Measurements from ENCODE around the gene FNDC11. TPM values are rescaled to one million over a fixed set of nuclear protein-coding genes. Genes with fewer than 3 reads are reported as not detected.

FNDC11 gene
- total and polyA plus RNA-seq, 2 of the 13 experiments (the other 11 are each of a cell fraction or from before 2014, with no cell fraction given), result 0.07 TPM; not detected in 1

DNA sequence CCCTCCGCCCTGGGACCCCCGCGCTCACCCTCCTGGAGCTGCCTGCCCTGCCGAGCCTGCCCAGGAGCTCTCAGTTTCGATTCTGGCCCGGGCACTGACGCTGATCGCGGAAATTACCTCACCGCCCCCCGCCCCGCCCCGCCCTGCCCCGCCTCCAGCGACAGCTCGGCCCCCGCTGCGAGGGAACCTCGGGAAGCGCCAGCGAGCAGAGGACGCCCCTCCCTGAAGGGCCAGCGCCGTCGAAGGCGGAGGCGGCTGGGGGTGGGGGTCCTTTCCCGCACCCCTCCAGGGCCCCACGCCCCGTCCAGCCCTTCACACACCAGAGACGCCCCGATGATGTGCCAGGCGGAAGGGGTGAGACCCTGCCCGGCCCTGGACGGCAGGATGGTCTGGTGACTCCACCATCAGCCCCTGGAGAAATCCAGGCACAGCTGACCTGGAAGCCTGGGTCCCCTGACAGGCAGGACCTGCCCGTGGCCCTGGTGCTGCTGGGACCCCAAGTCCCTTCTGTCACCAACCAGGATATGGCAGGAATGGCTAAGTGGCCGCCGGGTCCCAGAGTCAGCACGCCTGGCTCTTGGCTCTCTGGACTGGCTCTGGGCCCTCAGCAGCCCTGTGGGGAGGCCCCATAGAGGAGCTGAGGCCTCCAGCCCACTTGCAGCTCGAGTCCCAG is 20.3 kb downstream of the FNDC11 start, which contains the start of gene HELZ2 (continued):
- TF ChIP-seq, protein P1, sequence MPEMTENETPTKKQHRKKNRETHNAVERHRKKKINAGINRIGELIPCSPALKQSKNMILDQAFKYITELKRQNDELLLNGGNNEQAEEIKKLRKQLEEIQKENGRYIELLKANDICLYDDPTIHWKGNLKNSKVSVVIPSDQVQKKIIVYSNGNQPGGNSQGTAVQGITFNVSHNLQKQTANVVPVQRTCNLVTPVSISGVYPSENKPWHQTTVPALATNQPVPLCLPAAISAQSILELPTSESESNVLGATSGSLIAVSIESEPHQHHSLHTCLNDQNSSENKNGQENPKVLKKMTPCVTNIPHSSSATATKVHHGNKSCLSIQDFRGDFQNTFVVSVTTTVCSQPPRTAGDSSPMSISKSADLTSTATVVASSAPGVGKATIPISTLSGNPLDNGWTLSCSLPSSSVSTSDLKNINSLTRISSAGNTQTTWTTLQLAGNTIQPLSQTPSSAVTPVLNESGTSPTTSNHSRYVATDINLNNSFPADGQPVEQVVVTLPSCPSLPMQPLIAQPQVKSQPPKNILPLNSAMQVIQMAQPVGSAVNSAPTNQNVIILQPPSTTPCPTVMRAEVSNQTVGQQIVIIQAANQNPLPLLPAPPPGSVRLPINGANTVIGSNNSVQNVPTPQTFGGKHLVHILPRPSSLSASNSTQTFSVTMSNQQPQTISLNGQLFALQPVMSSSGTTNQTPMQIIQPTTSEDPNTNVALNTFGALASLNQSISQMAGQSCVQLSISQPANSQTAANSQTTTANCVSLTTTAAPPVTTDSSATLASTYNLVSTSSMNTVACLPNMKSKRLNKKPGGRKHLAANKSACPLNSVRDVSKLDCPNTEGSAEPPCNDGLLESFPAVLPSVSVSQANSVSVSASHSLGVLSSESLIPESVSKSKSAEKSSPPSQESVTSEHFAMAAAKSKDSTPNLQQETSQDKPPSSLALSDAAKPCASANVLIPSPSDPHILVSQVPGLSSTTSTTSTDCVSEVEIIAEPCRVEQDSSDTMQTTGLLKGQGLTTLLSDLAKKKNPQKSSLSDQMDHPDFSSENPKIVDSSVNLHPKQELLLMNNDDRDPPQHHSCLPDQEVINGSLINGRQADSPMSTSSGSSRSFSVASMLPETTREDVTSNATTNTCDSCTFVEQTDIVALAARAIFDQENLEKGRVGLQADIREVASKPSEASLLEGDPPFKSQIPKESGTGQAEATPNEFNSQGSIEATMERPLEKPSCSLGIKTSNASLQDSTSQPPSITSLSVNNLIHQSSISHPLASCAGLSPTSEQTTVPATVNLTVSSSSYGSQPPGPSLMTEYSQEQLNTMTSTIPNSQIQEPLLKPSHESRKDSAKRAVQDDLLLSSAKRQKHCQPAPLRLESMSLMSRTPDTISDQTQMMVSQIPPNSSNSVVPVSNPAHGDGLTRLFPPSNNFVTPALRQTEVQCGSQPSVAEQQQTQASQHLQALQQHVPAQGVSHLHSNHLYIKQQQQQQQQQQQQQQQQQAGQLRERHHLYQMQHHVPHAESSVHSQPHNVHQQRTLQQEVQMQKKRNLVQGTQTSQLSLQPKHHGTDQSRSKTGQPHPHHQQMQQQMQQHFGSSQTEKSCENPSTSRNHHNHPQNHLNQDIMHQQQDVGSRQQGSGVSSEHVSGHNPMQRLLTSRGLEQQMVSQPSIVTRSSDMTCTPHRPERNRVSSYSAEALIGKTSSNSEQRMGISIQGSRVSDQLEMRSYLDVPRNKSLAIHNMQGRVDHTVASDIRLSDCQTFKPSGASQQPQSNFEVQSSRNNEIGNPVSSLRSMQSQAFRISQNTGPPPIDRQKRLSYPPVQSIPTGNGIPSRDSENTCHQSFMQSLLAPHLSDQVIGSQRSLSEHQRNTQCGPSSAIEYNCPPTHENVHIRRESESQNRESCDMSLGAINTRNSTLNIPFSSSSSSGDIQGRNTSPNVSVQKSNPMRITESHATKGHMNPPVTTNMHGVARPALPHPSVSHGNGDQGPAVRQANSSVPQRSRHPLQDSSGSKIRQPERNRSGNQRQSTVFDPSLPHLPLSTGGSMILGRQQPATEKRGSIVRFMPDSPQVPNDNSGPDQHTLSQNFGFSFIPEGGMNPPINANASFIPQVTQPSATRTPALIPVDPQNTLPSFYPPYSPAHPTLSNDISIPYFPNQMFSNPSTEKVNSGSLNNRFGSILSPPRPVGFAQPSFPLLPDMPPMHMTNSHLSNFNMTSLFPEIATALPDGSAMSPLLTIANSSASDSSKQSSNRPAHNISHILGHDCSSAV (CRISPR knock-in tag; IDR thresholded peaks at IDR 0.05; ENCODE audit: borderline replicate concordance), result no peak
- no peak for TF ChIP-seq RELA (CRISPR knock-in tag; IDR thresholded peaks at IDR 0.05)
- TF ChIP-seq SRY (CRISPR knock-in tag; IDR thresholded peaks at IDR 0.05), result 0 out of 2 replicates have a peak, but pooled peaks have one; percentile 16
- TF ChIP-seq GABPB1 (CRISPR knock-in tag; IDR thresholded peaks at IDR 0.05), result peak; percentile 80; the same call in 1 of the 2 replicates
- TF ChIP-seq, protein P2, sequence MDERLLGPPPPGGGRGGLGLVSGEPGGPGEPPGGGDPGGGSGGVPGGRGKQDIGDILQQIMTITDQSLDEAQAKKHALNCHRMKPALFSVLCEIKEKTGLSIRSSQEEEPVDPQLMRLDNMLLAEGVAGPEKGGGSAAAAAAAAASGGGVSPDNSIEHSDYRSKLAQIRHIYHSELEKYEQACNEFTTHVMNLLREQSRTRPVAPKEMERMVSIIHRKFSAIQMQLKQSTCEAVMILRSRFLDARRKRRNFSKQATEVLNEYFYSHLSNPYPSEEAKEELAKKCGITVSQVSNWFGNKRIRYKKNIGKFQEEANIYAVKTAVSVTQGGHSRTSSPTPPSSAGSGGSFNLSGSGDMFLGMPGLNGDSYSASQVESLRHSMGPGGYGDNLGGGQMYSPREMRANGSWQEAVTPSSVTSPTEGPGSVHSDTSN (CRISPR knock-in tag; IDR thresholded peaks at IDR 0.05), result no peak
- no peak for TF ChIP-seq SCMH1 (CRISPR knock-in tag; IDR thresholded peaks at IDR 0.05; ENCODE audit: borderline replicate concordance)
- TF ChIP-seq ZNF83 (CRISPR knock-in tag; IDR thresholded peaks at IDR 0.05; ENCODE audit: borderline replicate concordance), result no peak
- TF ChIP-seq, protein P3, sequence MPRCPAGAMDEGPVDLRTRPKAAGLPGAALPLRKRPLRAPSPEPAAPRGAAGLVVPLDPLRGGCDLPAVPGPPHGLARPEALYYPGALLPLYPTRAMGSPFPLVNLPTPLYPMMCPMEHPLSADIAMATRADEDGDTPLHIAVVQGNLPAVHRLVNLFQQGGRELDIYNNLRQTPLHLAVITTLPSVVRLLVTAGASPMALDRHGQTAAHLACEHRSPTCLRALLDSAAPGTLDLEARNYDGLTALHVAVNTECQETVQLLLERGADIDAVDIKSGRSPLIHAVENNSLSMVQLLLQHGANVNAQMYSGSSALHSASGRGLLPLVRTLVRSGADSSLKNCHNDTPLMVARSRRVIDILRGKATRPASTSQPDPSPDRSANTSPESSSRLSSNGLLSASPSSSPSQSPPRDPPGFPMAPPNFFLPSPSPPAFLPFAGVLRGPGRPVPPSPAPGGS (CRISPR knock-in tag; IDR thresholded peaks at IDR 0.05), result peak; percentile 75; the same call in 1 of the 2 replicates
- no peak; the same call in 1 of the 2 replicates for TF ChIP-seq ZNF3 (CRISPR knock-in tag; IDR thresholded peaks at IDR 0.05)
- TF ChIP-seq ZNF432 (CRISPR knock-in tag; IDR thresholded peaks at IDR 0.05; ENCODE audit: borderline replicate concordance), result no peak
- no peak for TF ChIP-seq CBX2 (IDR thresholded peaks at IDR 0.05; ENCODE audit: low read depth, low read length)
- no peak for TF ChIP-seq CBX2 (CRISPR knock-in tag; IDR thresholded peaks at IDR 0.05; ENCODE audit: low read depth)
- TF ChIP-seq PLRG1 (conservative IDR thresholded peaks at IDR 0.05), result no peak
- TF ChIP-seq BRCA1 (CRISPR knock-in tag; IDR thresholded peaks at IDR 0.05), result peak; percentile 72; the same call in 1 of the 2 replicates
- TF ChIP-seq ZNF101 (CRISPR knock-in tag; IDR thresholded peaks at IDR 0.05; ENCODE audit: borderline replicate concordance, low read depth), result no peak
- no peak for TF ChIP-seq LCORL (IDR thresholded peaks at IDR 0.05)
- peak; percentile 76 for TF ChIP-seq LCORL (CRISPR knock-in tag; IDR thresholded peaks at IDR 0.05)
- TF ChIP-seq PTBP1 (IDR thresholded peaks at IDR 0.05; ENCODE audit: low read depth, low read length, poor library complexity, severe bottlenecking), result peak; percentile 86
- TF ChIP-seq, protein P4, sequence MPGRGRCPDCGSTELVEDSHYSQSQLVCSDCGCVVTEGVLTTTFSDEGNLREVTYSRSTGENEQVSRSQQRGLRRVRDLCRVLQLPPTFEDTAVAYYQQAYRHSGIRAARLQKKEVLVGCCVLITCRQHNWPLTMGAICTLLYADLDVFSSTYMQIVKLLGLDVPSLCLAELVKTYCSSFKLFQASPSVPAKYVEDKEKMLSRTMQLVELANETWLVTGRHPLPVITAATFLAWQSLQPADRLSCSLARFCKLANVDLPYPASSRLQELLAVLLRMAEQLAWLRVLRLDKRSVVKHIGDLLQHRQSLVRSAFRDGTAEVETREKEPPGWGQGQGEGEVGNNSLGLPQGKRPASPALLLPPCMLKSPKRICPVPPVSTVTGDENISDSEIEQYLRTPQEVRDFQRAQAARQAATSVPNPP (CRISPR knock-in tag; IDR thresholded peaks at IDR 0.05), result no peak

All from HepG2 (cell line).